Glutamatergic neuron (in vitro differentiated cells): ENCODE data around the gene HSPA9. TPM values are rescaled to one million over a fixed set of nuclear protein-coding genes. Genes with fewer than 3 reads are reported as not detected.

ENCODE experiments used
- DNase-seq: peaks from one replicate; pipeline ENCODE4 v3.0.0; 2022
- H3K27ac Mint-ChIP-seq: one replicate; pipeline ENCODE4 v1.8.0; 2020; ENCODE audit warnings: mild to moderate bottlenecking, mixed read lengths, inconsistent platforms; ENCODE audit not compliant: unreplicated experiment
- H3K27me3 Mint-ChIP-seq: one replicate; pipeline ENCODE4 v1.8.0; 2020; ENCODE audit warnings: mild to moderate bottlenecking, moderate library complexity, mixed read lengths, inconsistent platforms; ENCODE audit not compliant: unreplicated experiment
- H3K36me3 Mint-ChIP-seq: one replicate; pipeline ENCODE4 v1.8.0; 2020; ENCODE audit warnings: mild to moderate bottlenecking, mixed read lengths, inconsistent platforms; ENCODE audit not compliant: unreplicated experiment
- H3K4me1 Mint-ChIP-seq: one replicate; pipeline ENCODE4 v1.8.0; 2020; ENCODE audit warnings: mild to moderate bottlenecking, low read depth, mixed read lengths, inconsistent platforms; ENCODE audit not compliant: unreplicated experiment
- H3K4me3 Mint-ChIP-seq: one replicate; pipeline ENCODE4 v1.8.0; 2020; ENCODE audit warnings: mild to moderate bottlenecking, mixed read lengths, inconsistent platforms; ENCODE audit not compliant: unreplicated experiment
- H3K9me3 Mint-ChIP-seq: one replicate; pipeline ENCODE4 v1.8.0; 2020; ENCODE audit warnings: mild to moderate bottlenecking, moderate library complexity, mixed read lengths, inconsistent platforms; ENCODE audit not compliant: unreplicated experiment
- CTCF ChIP-seq: fragments of 200-600 bp; sonication (generic); IDR thresholded peaks from one replicate; pipeline ENCODE4 v1.5.0; 2021; ENCODE audit not compliant: partially characterized antibody, unreplicated experiment
- total RNA-seq: library from RNA; stranded (reverse); fragmentation: NEBNext Ultra II Directional; extraction: Animal tissue kit (Norgen Biotek cat#: 25700); gene quantifications from one replicate; pipeline ENCODE4 v1.2.1, GENCODE V29; 2021; ENCODE audit not compliant: unreplicated experiment

The HSPA9 gene
- total RNA-seq, 1 donor from 2014 or later = 184 TPM

GRCh38 chr5:138541511-138542179 lies 33.6 kb downstream of the HSPA9 start:
- DNase-seq = no peak
- Mint-ChIP-seq H3K27ac (peak overlapping the region; percentile 89), H3K4me1 (peaks cover 19% of the 10 kb centered on the region), H3K9me3 (peaks cover 16% of the 10 kb centered on the region), H3K36me3 (no peaks in the 10 kb centered on the region), H3K27me3 (peaks cover 5% of the 10 kb centered on the region), H3K4me3 (peak overlapping the region; percentile 99)
- TF ChIP-seq CTCF = no peak

GRCh38 chr5:138539791-138540190 lies 35.4 kb downstream of the HSPA9 start:
- TF ChIP-seq CTCF = no peak
- Mint-ChIP-seq H3K4me3 (no peak overlapping the region), H3K27ac (no peak overlapping the region), H3K9me3 (peaks cover 16% of the 10 kb centered on the region), H3K27me3 (peaks cover 5% of the 10 kb centered on the region), H3K4me1 (peaks cover 12% of the 10 kb centered on the region), H3K36me3 (no peaks in the 10 kb centered on the region)
- no peak for DNase-seq

- no peak overlapping the region for H3K4me3 Mint-ChIP-seq
- H3K27me3 Mint-ChIP-seq = peaks cover 5% of the 10 kb centered on the region
- H3K4me1 Mint-ChIP-seq = peaks cover 7% of the 10 kb centered on the region
- H3K36me3 Mint-ChIP-seq = no peaks in the 10 kb centered on the region
- TF ChIP-seq CTCF = no peak
- H3K27ac Mint-ChIP-seq = no peak overlapping the region
- DNase-seq = no peak
- peaks cover 16% of the 10 kb centered on the region for H3K9me3 Mint-ChIP-seq
These were observed 36.1 kb downstream of the HSPA9 start for GRCh38 chr5:138538943-138539627.

DNA sequence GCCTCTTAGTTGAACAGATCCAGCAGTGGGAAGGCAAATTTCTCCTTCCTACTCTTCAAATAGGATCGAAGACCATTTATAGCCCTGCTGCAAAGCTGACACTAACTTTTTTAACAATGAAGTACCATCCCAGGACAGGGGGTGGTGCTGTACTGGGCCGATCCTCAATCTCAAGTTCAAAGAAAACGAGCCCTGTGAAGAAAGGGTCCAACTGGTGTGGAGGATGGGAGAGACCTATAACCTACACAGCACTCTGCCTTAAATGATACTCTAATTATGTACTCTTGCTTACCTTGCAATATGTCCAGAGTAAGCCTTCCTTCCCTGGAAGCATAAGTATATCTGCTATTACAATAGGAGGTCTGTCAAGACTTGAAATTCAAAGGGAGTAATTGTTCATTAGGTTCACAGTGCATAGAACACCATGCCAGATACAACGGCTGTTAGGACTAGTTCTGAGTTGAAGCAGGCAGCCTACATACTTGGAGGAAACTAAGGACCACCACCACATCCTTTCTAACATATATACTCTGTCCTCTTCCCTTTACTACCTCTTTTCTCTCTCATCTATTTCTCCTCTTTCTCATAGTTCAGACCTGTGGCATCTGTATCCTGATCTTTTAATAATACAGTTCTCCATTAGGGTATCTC lies 38.4 kb downstream of the HSPA9 start:
- no peak for DNase-seq
- H3K9me3 Mint-ChIP-seq = peaks cover 3% of the 10 kb centered on the region
- no peak overlapping the region for H3K4me3 Mint-ChIP-seq
- H3K4me1 Mint-ChIP-seq = peaks cover 3% of the 10 kb centered on the region
- no peak overlapping the region for H3K27ac Mint-ChIP-seq
- H3K27me3 Mint-ChIP-seq = no peaks in the 10 kb centered on the region
- TF ChIP-seq CTCF = peak; percentile 31
- H3K36me3 Mint-ChIP-seq = no peaks in the 10 kb centered on the region

- peaks cover under 1% of the 10 kb centered on the region for H3K9me3 Mint-ChIP-seq
- no peak overlapping the region for H3K4me3 Mint-ChIP-seq
- H3K27me3 Mint-ChIP-seq = no peaks in the 10 kb centered on the region
- no peaks in the 10 kb centered on the region for H3K36me3 Mint-ChIP-seq
- H3K27ac Mint-ChIP-seq = no peak overlapping the region
- no peak for TF ChIP-seq CTCF
- DNase-seq = no peak
- peaks cover 1% of the 10 kb centered on the region for H3K4me1 Mint-ChIP-seq
These were observed 39.0 kb downstream of the HSPA9 start for GRCh38 chr5:138536215-138536614.
